Measurements from ENCODE around the gene RUNX2. TPM values are rescaled to one million over a fixed set of nuclear protein-coding genes. Genes with fewer than 3 reads are reported as not detected.

The RUNX2 gene
- total RNA-seq, 4 donors from 2014 or later = 1.00 to 8.1 (median 3.6) TPM

- Histone ChIP-seq H3K4me1 (peaks cover 0 to 5% (median 0%) of the 10 kb centered on the region in 4 donors), H3K4me3 (no peak overlapping the region), H3K36me3 (no peaks in the 10 kb centered on the region), H3K9me3 (no peaks in the 10 kb centered on the region), H3K27ac (no peak overlapping the region), H3K27me3 (no peaks in the 10 kb centered on the region)
- 53% methylated on average over 3 of the region's 3 CpGs for WGBS, 2 donors (ENCODE audit: low coverage in 1 of 2)
- intact Hi-C loops (cut with DNase I; ENCODE audit: low total_unique reads) = no loop called here
- in situ Hi-C loops (cut with MboI; ENCODE audit: low pct_ligation_motif_present in 1 of 4, low pct_unique_long_range_greater_than_20kb in 1 of 4, low sequenced_read_pairs in 3 of 4) = no loop called here
- no peak for DNase-seq
- no peak for TF ChIP-seq POLR2A (IDR thresholded peaks at IDR 0.05)
- no peak for TF ChIP-seq POLR2AphosphoS5 (IDR thresholded peaks at IDR 0.05)
- TF ChIP-seq, protein P1, sequence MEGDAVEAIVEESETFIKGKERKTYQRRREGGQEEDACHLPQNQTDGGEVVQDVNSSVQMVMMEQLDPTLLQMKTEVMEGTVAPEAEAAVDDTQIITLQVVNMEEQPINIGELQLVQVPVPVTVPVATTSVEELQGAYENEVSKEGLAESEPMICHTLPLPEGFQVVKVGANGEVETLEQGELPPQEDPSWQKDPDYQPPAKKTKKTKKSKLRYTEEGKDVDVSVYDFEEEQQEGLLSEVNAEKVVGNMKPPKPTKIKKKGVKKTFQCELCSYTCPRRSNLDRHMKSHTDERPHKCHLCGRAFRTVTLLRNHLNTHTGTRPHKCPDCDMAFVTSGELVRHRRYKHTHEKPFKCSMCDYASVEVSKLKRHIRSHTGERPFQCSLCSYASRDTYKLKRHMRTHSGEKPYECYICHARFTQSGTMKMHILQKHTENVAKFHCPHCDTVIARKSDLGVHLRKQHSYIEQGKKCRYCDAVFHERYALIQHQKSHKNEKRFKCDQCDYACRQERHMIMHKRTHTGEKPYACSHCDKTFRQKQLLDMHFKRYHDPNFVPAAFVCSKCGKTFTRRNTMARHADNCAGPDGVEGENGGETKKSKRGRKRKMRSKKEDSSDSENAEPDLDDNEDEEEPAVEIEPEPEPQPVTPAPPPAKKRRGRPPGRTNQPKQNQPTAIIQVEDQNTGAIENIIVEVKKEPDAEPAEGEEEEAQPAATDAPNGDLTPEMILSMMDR (IDR thresholded peaks at IDR 0.05) = no peak
- no peak for TF ChIP-seq EP300 (IDR thresholded peaks at IDR 0.05; ENCODE audit: low read depth)
These were observed 4.4 kb upstream of the RUNX2 start for GRCh38 chr6:45323656-45324224.

DNA sequence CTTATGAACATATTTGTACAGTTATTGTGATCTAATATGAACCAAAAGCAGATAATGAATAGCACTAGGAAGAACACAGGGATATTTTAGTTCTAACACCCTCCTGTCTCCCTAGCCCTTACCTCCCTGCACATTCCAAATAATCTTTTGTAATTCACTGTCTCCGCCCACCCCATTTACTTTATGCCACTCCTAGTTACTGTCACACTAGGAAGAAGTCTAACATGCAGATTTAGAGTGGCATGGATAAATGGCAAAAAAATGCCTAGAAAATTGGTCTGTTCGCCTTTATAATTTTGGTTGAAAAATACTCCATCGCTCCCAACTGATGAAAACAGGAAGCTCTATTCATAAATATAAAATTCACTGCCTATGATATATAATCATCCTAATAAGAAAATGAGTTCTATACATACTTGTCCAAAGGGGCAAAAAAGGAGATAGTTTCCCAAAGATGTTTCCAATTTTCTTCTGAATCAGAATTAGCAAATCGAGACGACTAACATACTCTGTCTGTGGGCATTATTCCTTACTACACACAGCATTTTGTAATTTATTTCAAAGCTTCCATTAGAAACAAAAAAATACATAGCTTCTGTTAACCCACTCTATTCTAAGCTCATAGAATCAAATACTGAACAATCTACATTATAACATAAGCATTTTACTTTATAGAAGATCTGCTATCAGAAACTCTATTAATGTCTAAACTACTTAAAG is 1.3 kb upstream of the RUNX2 start:
- DNase-seq = no peak
- H3K27me3 ChIP-seq = no peaks in the 10 kb centered on the region
- in situ Hi-C loops (cut with MboI; ENCODE audit: low pct_ligation_motif_present in 1 of 4, low pct_unique_long_range_greater_than_20kb in 1 of 4, low sequenced_read_pairs in 3 of 4) = no loop called here
- no peak overlapping the region for H3K27ac ChIP-seq
- H3K4me3 ChIP-seq = no peak overlapping the region
- TF ChIP-seq POLR2AphosphoS5 (IDR thresholded peaks at IDR 0.05) (no peak), EP300 (IDR thresholded peaks at IDR 0.05; ENCODE audit: low read depth) (no peak), POLR2A (IDR thresholded peaks at IDR 0.05) (no peak)
- TF ChIP-seq, protein P1 (IDR thresholded peaks at IDR 0.05) = no peak
- H3K4me1 ChIP-seq = peaks cover 0 to 5% (median 0%) of the 10 kb centered on the region in 4 donors
- H3K36me3 ChIP-seq = no peaks in the 10 kb centered on the region
- no peaks in the 10 kb centered on the region for H3K9me3 ChIP-seq
- intact Hi-C loops (cut with DNase I; ENCODE audit: low total_unique reads) = no loop called here
- 91 to 95% methylated on average over 5 of the region's 5 CpGs for WGBS, 2 donors (ENCODE audit: low coverage in 1 of 2)

DNA sequence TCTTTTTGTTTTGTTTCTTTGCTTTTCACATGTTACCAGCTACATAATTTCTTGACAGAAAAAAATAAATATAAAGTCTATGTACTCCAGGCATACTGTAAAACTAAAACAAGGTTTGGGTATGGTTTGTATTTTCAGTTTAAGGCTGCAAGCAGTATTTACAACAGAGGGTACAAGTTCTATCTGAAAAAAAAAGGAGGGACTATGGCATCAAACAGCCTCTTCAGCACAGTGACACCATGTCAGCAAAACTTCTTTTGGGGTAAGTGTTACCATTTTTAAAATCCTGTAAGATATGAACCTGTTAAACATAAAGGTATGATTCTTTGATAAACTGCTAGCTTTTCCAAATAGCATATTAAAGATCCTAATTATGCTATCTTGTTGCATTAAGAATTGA is 393 bp downstream of the RUNX2 start:
- in situ Hi-C loops (cut with MboI; ENCODE audit: low pct_ligation_motif_present in 1 of 4, low pct_unique_long_range_greater_than_20kb in 1 of 4, low sequenced_read_pairs in 3 of 4) = no loop called here
- no peak for DNase-seq
- Histone ChIP-seq H3K9me3 (no peaks in the 10 kb centered on the region), H3K4me3 (peak overlapping the region in 1 of 4 donors; percentile 7), H3K27me3 (no peaks in the 10 kb centered on the region), H3K4me1 (peaks cover 0 to 5% (median 0%) of the 10 kb centered on the region in 4 donors), H3K27ac (no peak overlapping the region), H3K36me3 (no peaks in the 10 kb centered on the region)
- intact Hi-C loops (cut with DNase I; ENCODE audit: low total_unique reads) = no loop called here
- no peak for TF ChIP-seq POLR2AphosphoS5 (IDR thresholded peaks at IDR 0.05)
- no peak for TF ChIP-seq EP300 (IDR thresholded peaks at IDR 0.05; ENCODE audit: low read depth)
- TF ChIP-seq POLR2A (IDR thresholded peaks at IDR 0.05) = no peak
- TF ChIP-seq, protein P1 (IDR thresholded peaks at IDR 0.05) = no peak

- intact Hi-C loops (cut with DNase I; ENCODE audit: low total_unique reads) (no loop called here), in situ Hi-C loops (cut with MboI; ENCODE audit: low pct_ligation_motif_present in 1 of 4, low pct_unique_long_range_greater_than_20kb in 1 of 4, low sequenced_read_pairs in 3 of 4) (no loop called here)
- Histone ChIP-seq H3K36me3 (no peaks in the 10 kb centered on the region), H3K27me3 (no peaks in the 10 kb centered on the region), H3K4me3 (no peak overlapping the region), H3K9me3 (no peaks in the 10 kb centered on the region), H3K27ac (no peak overlapping the region), H3K4me1 (no peaks in the 10 kb centered on the region)
- TF ChIP-seq POLR2AphosphoS5 (IDR thresholded peaks at IDR 0.05) = no peak
- no peak for TF ChIP-seq POLR2A (IDR thresholded peaks at IDR 0.05)
- no peak for TF ChIP-seq EP300 (IDR thresholded peaks at IDR 0.05; ENCODE audit: low read depth)
- TF ChIP-seq, protein P1 (IDR thresholded peaks at IDR 0.05) = no peak
- 89 to 93% methylated on average over 2 of the region's 2 CpGs for WGBS, 2 donors (ENCODE audit: low coverage in 1 of 2)
- DNase-seq = no peak
These were observed 16.8 kb downstream of the RUNX2 start for GRCh38 chr6:45344900-45345299.
